Kasumi-1 (cell line): ENCODE data around the gene SIGLEC10.
"Not testable (repeated sequence)": the region's sequence is repeated elsewhere in the genome, so short reads cannot be mapped to it uniquely, and the experiment has no call there.

Experiments used
- DNase-seq, 2 experiments: peaks; one replicate each; lab custom pipeline; 2025; lab: John Stamatoyannopoulos, UW

SIGLEC10 gene

GRCh38 chr19:51417107-51417809 is at the start of gene SIGLEC10:
TSS of gene SIGLEC10 (minus strand) at chr19:51417642. CDS start at chr19:51417581, 61 bp downstream.
- DNase-seq = peak; percentile 86 to 89

- DNase-seq = no peak
Measured at GRCh38 chr19:51466723-51467122, 49.3 kb upstream of the SIGLEC10 start.

GRCh38 chr19:51463976-51464581 is 46.6 kb upstream of the SIGLEC10 start:
- DNase-seq = not testable (repeated sequence)

- no peak for DNase-seq
Measured at GRCh38 chr19:51462681-51463080, 45.2 kb upstream of the SIGLEC10 start.

GRCh38 chr19:51462276-51462675 is 44.8 kb upstream of the SIGLEC10 start:
- no peak for DNase-seq

- peak in 1 of 2 experiments; percentile 23 for DNase-seq
Measured at GRCh38 chr19:51461723-51462161, 44.3 kb upstream of the SIGLEC10 start.

GRCh38 chr19:51460164-51460992 is 42.9 kb upstream of the SIGLEC10 start:
- peak; percentile 78 to 79 for DNase-seq

GRCh38 chr19:51458899-51459505 is 41.6 kb upstream of the SIGLEC10 start:
- no peak for DNase-seq

GRCh38 chr19:51458051-51458645 is 40.7 kb upstream of the SIGLEC10 start, which contains the start of gene SIGLEC8:
TSS of gene SIGLEC8 (minus strand) at chr19:51458454. CDS start at chr19:51458387, 67 bp downstream.
- DNase-seq = no peak

GRCh38 chr19:51457351-51458013 is 40.0 kb upstream of the SIGLEC10 start:
- no peak for DNase-seq

- no peak for DNase-seq
Measured at GRCh38 chr19:51456541-51457290, 39.3 kb upstream of the SIGLEC10 start.

- DNase-seq = no peak
Measured at GRCh38 chr19:51450730-51451307, 33.4 kb upstream of the SIGLEC10 start.

- DNase-seq = no peak
Measured at GRCh38 chr19:51448411-51449016, 31.1 kb upstream of the SIGLEC10 start.

GRCh38 chr19:51448011-51448410 is 30.6 kb upstream of the SIGLEC10 start:
- DNase-seq = no peak

- DNase-seq = not testable (repeated sequence)
Measured at GRCh38 chr19:51447510-51447909, 30.1 kb upstream of the SIGLEC10 start.

- peak; percentile 64 to 69 for DNase-seq
Measured at GRCh38 chr19:51441410-51442390, 24.3 kb upstream of the SIGLEC10 start.

- DNase-seq = no peak
Measured at GRCh38 chr19:51440846-51441409, 23.5 kb upstream of the SIGLEC10 start.

GRCh38 chr19:51440052-51440451 is 22.6 kb upstream of the SIGLEC10 start:
- DNase-seq = no peak
